Ishikawa (cell line): ENCODE results near the gene FBXO31.

Experiments used
- EP300 ChIP-seq: IDR thresholded peaks from 2 replicates; pipeline ENCODE4 v1.6.1; 2012; ENCODE audit warnings: borderline replicate concordance
- YY1 ChIP-seq: IDR thresholded peaks from 2 replicates; pipeline ENCODE4 v1.6.1; 2012; ENCODE audit warnings: low read depth
- TF ChIP-seq, protein P1 (sequence below): IDR thresholded peaks from 2 replicates; pipeline ENCODE4 v1.6.1; 2012

DNA sequence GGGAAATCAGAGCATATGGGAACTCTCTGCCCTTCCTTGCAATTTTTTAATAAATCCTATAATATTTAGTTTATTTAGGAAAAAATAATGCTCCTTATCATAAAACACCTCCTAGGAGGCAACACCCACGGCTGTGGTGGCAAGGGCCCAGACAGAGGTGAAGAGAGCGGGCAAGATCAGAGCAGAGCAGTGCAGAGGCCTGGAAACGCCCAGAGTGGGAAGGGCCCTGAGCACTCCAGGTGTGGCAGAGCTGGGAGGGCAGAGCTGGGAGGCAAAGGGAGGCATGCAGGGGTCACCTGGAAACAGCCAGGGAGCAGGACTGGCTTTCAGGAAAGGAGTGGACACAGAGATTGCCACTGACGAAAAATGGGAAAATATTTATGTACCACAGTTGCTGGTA, 17.3 kb downstream of the FBXO31 start:
- no peak for TF ChIP-seq EP300
- TF ChIP-seq YY1 = no peak
- TF ChIP-seq, protein P1, sequence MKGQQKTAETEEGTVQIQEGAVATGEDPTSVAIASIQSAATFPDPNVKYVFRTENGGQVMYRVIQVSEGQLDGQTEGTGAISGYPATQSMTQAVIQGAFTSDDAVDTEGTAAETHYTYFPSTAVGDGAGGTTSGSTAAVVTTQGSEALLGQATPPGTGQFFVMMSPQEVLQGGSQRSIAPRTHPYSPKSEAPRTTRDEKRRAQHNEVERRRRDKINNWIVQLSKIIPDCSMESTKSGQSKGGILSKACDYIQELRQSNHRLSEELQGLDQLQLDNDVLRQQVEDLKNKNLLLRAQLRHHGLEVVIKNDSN = no peak
